ENCODE results near the gene CCDC88C.

CCDC88C gene

DNA sequence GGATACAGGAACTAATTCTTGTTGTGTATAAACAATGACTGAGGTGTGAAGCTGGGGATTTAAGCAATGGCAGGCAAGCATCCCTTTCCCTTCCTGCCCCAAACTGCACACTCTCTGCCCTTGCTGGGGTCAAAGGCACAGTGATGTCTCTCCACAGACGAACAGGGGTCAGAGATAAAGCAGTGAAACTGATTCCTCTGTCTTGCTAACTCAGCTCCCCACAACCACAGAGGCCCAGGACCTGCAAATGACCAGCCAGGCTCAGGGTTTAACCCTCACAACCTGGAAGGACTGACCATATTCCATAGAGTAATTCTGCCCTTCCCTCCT is 67.2 kb downstream of the CCDC88C start:
- no peak for DNase-seq (ENCODE audit: low spot score)

GRCh38 chr14:91349481-91350074 is 68.0 kb downstream of the CCDC88C start:
- DNase-seq (ENCODE audit: low spot score): no peak

DNA sequence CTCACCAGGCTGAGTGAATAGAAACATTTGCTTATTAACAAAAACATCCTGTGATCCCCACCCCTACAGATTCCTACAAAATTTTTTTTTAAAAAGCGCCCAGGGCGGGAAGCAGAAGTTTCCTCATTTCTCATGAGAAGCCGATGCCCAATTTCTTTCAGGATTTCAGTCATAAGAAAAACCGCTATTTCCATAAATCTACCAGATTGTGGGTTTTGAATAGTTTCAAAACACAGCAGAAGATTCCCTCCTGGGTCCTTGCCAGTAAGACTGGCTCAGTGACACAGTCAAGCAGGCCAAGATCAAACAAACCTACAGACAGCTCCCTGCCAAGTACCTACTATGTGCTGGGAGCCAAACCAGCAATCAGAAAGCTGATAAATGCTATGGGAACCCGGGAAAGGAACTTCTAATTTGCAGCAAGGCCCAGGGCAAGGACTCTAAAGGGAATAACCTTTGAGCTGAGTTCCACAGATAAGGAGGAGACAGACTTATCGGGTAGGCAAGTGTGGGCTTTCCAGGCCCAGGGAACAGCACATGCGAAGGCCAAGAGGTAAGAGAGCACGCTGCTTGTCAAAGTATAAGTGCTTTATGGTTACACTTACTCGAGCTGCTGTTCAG is 68.7 kb downstream of the CCDC88C start:
- no peak for DNase-seq (ENCODE audit: low spot score)

DNA sequence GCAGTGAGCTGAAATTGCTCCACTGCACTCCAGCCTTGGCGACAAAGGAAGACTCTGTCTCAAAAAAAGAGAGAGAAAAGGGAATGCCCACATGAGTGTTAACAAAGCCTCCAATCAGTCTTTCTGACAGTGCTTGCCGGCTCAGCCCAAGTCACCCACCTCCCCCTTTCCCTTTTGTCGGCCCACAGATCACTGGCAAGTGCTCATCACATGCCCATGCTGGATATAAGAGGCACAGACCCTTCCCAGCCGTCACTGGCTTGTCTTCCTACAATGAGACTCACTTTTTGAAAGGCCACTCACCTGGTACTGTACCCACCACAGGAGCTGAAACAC is 70.8 kb downstream of the CCDC88C start:
- no peak for DNase-seq (ENCODE audit: low spot score)

DNA sequence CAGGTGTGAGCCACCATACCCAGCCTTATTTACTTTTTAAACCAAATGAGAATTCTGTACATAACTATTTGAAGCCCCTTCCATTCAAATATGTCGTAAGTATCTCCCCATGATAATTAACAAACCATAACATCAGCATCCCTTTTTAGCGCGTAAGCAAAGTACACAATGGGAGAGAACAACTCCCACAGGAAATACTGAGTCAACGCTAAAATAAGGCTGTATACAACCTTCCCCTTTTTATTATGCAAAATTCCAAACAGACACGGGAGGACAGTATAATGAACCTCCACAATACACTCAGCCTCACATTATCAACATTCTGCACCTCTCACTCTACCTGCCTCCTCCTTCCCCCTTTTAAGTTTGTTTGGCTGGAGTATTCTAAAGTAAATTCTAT is 73.5 kb downstream of the CCDC88C start:
- no peak for DNase-seq (ENCODE audit: low spot score)

DNA sequence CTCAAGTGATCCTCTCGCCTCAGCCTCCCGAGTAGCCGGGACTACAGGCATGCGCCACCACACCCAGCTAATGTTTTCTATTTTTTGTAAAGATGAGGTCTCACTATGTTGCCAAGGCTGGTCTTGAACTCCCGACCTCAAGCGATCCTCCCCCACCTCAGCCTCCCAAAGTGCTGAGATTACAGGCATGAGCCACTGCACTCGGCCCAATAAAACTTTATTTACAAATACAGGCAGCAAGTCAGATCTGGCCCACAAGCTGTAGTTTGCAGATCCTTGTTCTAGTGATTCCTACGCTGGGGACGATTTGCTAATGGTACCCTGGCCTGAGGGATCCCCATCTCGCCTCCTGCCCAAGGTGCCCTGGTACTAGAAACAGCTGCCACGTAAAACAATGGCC is 74.6 kb downstream of the CCDC88C start:
- DNase-seq (ENCODE audit: low spot score): no peak

DNA sequence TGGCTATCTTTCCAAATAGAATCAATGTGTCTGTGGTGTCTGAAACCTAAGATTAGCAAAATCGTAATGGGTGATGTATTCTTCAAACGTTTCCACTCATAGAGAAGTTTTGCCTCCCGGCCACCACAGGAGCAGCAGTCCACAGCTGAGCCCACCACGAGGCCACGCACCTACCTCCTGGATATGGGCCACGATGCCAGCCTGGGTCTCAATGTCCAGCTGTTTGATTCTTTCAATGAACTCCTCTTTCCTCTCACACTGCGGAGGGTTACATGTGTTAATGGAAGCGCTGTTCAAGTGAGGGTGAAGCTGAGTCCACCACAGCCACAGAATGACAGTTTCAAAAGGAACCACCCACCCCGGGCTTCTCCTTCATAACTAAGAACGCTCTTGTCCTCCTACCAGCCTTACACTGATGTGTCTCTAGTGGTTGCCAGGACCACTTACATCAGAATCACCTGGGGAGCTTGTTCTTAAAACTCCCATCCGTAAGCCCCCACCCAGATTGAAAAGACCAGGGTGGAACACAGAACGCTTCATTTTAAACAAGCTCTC is 75.3 kb downstream of the CCDC88C start:
- DNase-seq (ENCODE audit: low spot score): no peak

- no peak for DNase-seq (ENCODE audit: low spot score)
These were observed 75.9 kb downstream of the CCDC88C start for GRCh38 chr14:91341751-91342154.

DNA sequence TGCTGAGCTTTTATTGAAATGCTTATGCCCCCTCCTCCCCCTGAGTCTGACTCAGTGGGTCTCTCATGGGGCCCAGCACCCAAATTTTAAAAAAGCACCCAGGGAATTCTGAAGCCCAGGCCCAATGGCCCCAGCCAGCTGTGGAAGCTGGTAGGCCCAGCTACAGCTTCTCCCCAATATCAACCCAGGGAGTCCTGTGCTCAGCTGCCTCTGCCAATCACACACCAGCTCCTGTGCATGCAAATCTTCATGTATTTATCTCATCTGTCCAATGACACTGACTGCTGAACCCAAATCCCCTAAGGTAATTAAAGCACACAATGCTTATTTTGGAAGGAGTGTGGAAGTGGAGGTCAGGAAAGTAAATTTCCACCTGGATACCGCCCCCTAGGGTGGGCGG is 76.3 kb downstream of the CCDC88C start:
- no peak for DNase-seq (ENCODE audit: low spot score)

DNA sequence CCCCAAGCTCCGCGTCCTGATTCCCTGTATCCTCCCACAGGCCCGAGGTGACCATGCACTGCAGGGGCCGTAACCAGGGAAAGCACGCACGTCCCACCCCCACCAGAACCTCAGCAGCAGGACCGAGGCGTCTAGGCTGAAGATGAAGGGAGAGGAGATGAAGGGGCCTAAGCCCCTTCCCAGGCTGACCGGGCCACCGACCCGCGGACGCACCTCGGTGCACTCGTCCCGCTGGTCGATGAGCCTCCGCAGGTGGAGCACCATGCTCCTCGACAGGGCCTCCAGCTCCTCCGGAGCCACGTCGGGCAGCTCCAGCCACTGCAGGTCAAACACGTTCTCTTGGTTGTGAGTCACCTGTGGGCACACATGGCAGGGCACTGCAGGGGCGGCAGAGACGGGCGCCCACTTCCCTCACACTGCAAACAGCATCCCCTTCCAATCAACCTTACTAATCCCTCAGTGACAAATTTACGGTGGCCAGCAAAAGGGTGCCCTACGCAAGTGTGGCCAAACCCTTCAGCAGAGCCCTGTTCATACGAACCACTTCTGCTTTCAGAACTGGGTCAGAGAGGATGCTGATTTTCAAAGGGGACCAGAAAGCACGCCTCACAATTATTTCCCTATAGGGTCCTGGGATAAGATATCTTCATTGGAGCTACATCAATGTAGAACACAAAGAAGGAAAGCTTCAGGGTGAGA is 77.8 kb downstream of the CCDC88C start:
- no peak for DNase-seq (ENCODE audit: low spot score)

- DNase-seq (ENCODE audit: low spot score): no peak
These were observed 78.5 kb downstream of the CCDC88C start for GRCh38 chr14:91339076-91339475.

DNA sequence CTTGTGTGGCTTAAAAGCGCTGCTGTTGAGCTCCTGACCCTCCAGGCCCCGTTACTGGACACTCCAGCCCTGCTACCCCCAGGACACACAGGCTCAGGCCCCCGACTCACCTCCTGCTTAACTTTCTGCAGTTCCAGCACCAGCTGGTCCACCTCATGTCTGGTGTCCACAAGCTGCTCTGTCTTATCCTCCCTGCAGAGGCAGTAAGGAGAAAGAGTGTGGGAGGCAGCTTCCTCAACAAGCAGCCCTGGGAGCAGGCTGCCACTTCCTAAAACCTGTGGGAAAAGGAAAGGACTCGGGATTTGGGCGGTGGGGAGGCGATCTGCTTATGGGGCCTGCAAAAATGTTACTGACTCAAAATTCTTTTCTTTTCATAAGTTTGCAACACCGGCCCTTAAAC is 79.2 kb downstream of the CCDC88C start:
- no peak for DNase-seq (ENCODE audit: low spot score)

- DNase-seq (ENCODE audit: low spot score): no peak
These were observed 79.8 kb downstream of the CCDC88C start for GRCh38 chr14:91337699-91338335.

DNA sequence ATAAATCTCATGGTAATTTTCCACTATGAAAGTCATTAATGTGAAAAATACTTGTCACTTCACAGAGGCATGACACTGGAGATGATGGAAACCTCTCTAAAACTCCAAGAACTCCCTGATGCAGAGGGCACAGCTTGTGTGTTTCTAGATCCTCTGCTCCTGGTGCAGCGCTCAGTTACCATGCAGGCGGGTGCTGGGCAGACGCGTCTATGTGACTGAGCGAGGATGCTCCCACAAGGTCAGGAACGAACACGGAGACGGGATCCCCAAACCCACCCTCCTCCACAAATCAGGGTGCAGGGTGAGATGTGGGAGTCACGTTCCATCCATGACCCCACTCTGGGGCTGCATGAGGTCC is 81.5 kb downstream of the CCDC88C start:
- no peak for DNase-seq (ENCODE audit: low spot score)

- no peak for DNase-seq (ENCODE audit: low spot score)
These were observed 82.2 kb downstream of the CCDC88C start for GRCh38 chr14:91335191-91336092.

DNA sequence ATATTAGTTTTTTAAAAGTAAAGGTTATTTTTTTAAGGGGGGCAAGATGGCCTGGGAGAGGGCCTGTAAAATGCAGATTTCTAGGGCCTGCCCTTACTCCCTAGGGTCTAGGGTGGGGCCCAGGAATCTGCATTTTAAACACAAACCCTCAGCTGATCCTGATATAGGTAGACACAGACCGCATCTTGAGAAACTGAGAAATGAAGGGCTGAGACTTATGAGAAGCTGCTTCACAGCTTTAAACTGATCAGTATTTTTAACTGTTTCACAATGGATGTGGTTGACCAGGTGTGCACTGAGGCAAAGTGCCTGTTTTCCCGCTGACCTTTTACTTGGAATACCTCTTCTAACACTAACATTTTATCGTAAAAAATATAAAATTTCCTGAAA is 84.0 kb downstream of the CCDC88C start:
- DNase-seq (ENCODE audit: low spot score): no peak

DNA sequence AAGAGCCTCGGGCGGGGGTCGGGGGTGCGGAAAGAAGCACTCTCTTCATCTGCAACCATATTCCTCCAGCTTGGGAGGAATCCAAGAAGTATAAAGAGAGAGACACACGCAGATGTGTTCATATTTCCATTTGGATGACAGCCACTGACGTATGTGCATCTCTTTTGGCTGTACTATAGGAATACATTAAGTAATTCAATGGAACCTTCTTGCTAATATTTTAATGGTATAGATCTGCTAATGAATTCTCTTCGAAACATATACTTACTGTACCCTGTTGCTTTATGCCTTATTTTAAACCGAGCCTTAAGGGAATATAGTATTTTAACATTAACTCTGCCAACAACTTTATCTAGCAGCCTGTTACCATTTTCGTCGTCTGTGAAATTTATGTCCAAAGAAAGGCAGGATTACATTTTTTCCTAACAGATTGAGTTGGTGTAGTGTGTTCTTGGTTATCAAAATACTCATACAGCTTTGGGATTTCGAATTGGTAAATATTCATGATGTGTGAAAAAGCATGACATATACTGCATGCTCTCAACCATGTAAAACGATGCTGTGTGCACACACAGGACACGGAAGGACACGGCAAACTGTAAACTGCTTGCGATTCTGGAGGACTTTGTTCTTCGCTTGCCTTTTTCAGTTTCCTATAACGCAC is 84.5 kb downstream of the CCDC88C start:
- DNase-seq (ENCODE audit: low spot score): no peak

GRCh38 chr14:91332171-91332985 is 85.2 kb downstream of the CCDC88C start:
- DNase-seq (ENCODE audit: low spot score): no peak

GRCh38 chr14:91331721-91332120 is 85.9 kb downstream of the CCDC88C start:
- no peak for DNase-seq (ENCODE audit: low spot score)

DNA sequence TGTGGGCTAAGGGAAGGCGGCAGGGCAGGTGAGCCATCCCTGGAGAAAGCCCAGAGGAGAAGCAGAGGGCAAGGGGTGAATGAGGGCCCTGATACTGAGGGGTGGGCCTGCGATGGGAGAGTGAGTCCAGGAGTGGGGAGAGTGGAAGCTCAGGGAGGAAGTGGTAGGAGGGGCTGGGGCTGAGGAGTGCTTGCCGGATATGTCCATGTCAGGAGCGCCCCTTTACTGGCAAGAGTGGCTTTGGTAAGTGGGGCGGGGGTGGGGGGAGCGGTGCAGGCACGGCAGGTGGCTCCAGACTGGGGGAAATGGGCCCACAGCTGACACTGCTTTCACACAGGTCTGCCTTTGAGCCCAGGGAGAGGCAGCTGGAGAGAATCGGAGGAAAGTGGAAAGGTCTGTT is 86.8 kb downstream of the CCDC88C start:
- DNase-seq (ENCODE audit: low spot score): no peak
